GM21447 (cell line): Measurements from ENCODE around the gene PDE4D.

Source experiments
- ATAC-seq: cut with Tn5 transposase; IDR thresholded peaks from one replicate; pipeline ENCODE4 v1.9.1; 2021; ENCODE audit not compliant: unreplicated experiment

Gene PDE4D

GRCh38 chr5:59840200-59840601, 53.3 kb downstream of the PDE4D start:
- ATAC-seq: no peak

GRCh38 chr5:59838989-59839388, 54.5 kb downstream of the PDE4D start:
- ATAC-seq: no peak

GRCh38 chr5:59838067-59838466, 55.5 kb downstream of the PDE4D start:
- no peak for ATAC-seq

- ATAC-seq: no peak
Measured at GRCh38 chr5:59837071-59837470, 56.5 kb downstream of the PDE4D start.

GRCh38 chr5:59835800-59836199, 57.7 kb downstream of the PDE4D start:
- ATAC-seq: no peak

- no peak for ATAC-seq
Measured at GRCh38 chr5:59833448-59833847, 60.1 kb downstream of the PDE4D start.

GRCh38 chr5:59832577-59833301, 60.8 kb downstream of the PDE4D start:
- no peak for ATAC-seq

- ATAC-seq: no peak
Measured at GRCh38 chr5:59831326-59832010, 62.1 kb downstream of the PDE4D start.

- no peak for ATAC-seq
Measured at GRCh38 chr5:59830536-59831200, 62.9 kb downstream of the PDE4D start.

- ATAC-seq: no peak
Measured at GRCh38 chr5:59829922-59830321, 63.6 kb downstream of the PDE4D start.

GRCh38 chr5:59829386-59829785, 64.1 kb downstream of the PDE4D start:
- ATAC-seq: no peak

- no peak for ATAC-seq
Measured at GRCh38 chr5:59828623-59829022, 64.9 kb downstream of the PDE4D start.

GRCh38 chr5:59826996-59827395, 66.5 kb downstream of the PDE4D start:
- no peak for ATAC-seq

GRCh38 chr5:59823420-59823819, 70.1 kb downstream of the PDE4D start:
- no peak for ATAC-seq

- no peak for ATAC-seq
Measured at GRCh38 chr5:59819806-59820205, 73.7 kb downstream of the PDE4D start.

GRCh38 chr5:59817536-59817935, 76.0 kb downstream of the PDE4D start:
- ATAC-seq: no peak

GRCh38 chr5:59816654-59817300, 76.7 kb downstream of the PDE4D start:
- no peak for ATAC-seq

- ATAC-seq: no peak
Measured at GRCh38 chr5:59814537-59814872, 79.0 kb downstream of the PDE4D start.

GRCh38 chr5:59813761-59814536, 79.6 kb downstream of the PDE4D start:
- ATAC-seq: peak; percentile 68

- peak; percentile 64 for ATAC-seq
Measured at GRCh38 chr5:59810041-59810440, 83.5 kb downstream of the PDE4D start.

- ATAC-seq: no peak
Measured at GRCh38 chr5:59807806-59808205, 85.7 kb downstream of the PDE4D start.
